Smooth muscle cell (in vitro differentiated cells): Measurements from ENCODE around the gene CELA2A. TPM values are rescaled to one million over a fixed set of nuclear protein-coding genes. Genes with fewer than 3 reads are reported as not detected.
"Not testable (repeated sequence)": the region's sequence is repeated elsewhere in the genome, so short reads cannot be mapped to it uniquely, and the experiment has no call there.

Source experiments
- DNase-seq: peaks from one replicate; lab custom pipeline; 2025; ENCODE audit not compliant: unreplicated experiment; lab: John Stamatoyannopoulos, UW
- H2AFZ ChIP-seq: fragments of 200-600 bp; sonication (generic); 2 replicates; pipeline ENCODE4 v1.6.0; 2016; ENCODE audit warnings: antibody characterized with exemption, low read depth, mild to moderate bottlenecking
- H3F3A ChIP-seq: fragments of 200-600 bp; sonication (generic); 2 replicates; pipeline ENCODE4 v1.6.0; 2017; ENCODE audit warnings: antibody characterized with exemption, low read depth
- H3K27ac ChIP-seq: fragments of 200-600 bp; sonication (generic); 2 replicates; pipeline ENCODE4 v1.5.1; 2016; ENCODE audit warnings: low read depth, mild to moderate bottlenecking
- H3K27me3 ChIP-seq: fragments of 200-600 bp; sonication (generic); 2 replicates; pipeline ENCODE4 v1.6.1; 2016; ENCODE audit warnings: low read depth, mild to moderate bottlenecking
- H3K36me3 ChIP-seq: fragments of 200-600 bp; sonication (generic); 2 replicates; pipeline ENCODE4 v1.5.1; 2016; ENCODE audit warnings: low read depth
- H3K4me1 ChIP-seq: fragments of 200-600 bp; sonication (generic); 2 replicates; pipeline ENCODE4 v1.5.1; 2016; ENCODE audit warnings: low read depth
- H3K4me2 ChIP-seq: fragments of 200-600 bp; sonication (generic); 2 replicates; pipeline ENCODE4 v1.6.0; 2016; ENCODE audit warnings: mild to moderate bottlenecking
- H3K4me3 ChIP-seq: fragments of 200-600 bp; sonication (generic); 2 replicates; pipeline ENCODE4 v1.5.1; 2016; ENCODE audit warnings: mild to moderate bottlenecking
- H3K79me2 ChIP-seq: fragments of 200-600 bp; sonication (generic); 2 replicates; pipeline ENCODE4 v1.6.0; 2016; ENCODE audit warnings: low read depth, mild to moderate bottlenecking
- H3K9ac ChIP-seq: fragments of 200-600 bp; sonication (generic); 2 replicates; pipeline ENCODE4 v1.6.0; 2016; ENCODE audit warnings: low read depth
- H3K9me3 ChIP-seq: fragments of 200-600 bp; sonication (generic); replicated peaks from 2 replicates; pipeline ENCODE4 v1.5.1; 2016; ENCODE audit warnings: low read depth
- H4K20me1 ChIP-seq: fragments of 200-600 bp; sonication (generic); 2 replicates; pipeline ENCODE4 v1.6.0; 2016; ENCODE audit warnings: low read depth
- CTCF ChIP-seq: fragments of 200-600 bp; sonication (generic); IDR thresholded peaks from 2 replicates; pipeline ENCODE4 v1.5.1; 2017; ENCODE audit warnings: borderline replicate concordance, mild to moderate bottlenecking, antibody characterized with exemption; ENCODE audit not compliant: insufficient read depth, poor library complexity, severe bottlenecking
- WGBS: methylation state at CpG from one replicate; pipeline ENCODE4 v1.1.7; 2016; ENCODE audit warnings: low lambda C conversion rate; 5-methylcytosine and 5-hydroxymethylcytosine counted together
- polyA plus RNA-seq: library from polyadenylated mRNA; unstranded; fragments of >200 nt; fragmentation: Nextera tagmentation; extraction: Ambion mirVana; gene quantifications from 2 replicates; pipeline ENCODE4 v1.2.1, GENCODE V29; 2016
- total RNA-seq: library from RNA; depleted of rRNA; stranded (reverse); fragments of >200 nt; gene quantifications from 2 replicates; pipeline ENCODE4 v1.2.3, GENCODE V29; 2014

CELA2A gene
- total and polyA plus RNA-seq, 2 experiments from 2014 or later = 2.6 TPM; not detected in 1

DNA sequence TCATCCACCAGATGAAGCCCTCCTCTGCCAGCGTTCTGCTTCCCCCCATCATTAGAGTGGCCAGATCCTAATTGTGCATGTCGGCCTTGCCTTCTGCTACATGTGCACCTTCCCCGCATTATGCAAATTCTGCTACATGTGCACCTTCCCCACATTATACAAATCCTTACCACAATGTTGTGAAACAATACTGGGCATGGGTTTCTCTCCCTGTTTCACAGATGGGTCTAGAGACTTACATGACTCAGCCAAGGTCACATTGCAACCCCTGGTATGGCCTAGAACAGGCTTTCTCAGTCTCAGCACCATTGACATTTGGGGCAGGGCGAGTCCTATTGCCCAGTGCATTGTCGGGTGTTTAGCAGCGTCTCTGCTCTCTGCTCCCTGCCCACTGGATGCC is 1.0 kb upstream of the CELA2A start:
- Histone ChIP-seq H3K27me3 (no peaks in the 10 kb centered on the region), H3K36me3 (no peaks in the 10 kb centered on the region), H3K4me2 (no peak overlapping the region), H3K27ac (no peak overlapping the region), H3F3A (peaks cover 20% of the 10 kb centered on the region), H3K9me3 (no peaks in the 10 kb centered on the region), H2AFZ (no peak overlapping the region), H3K79me2 (no peaks in the 10 kb centered on the region), H4K20me1 (no peaks in the 10 kb centered on the region), H3K9ac (no peak overlapping the region), H3K4me1 (peaks cover 11% of the 10 kb centered on the region), H3K4me3 (no peak overlapping the region)
- 82% methylated on average over 6 of the region's 6 CpGs for WGBS
- DNase-seq = no peak
- no peak for TF ChIP-seq CTCF

GRCh38 chr1:15457585-15457984 is 1.1 kb downstream of the CELA2A start:
- H4K20me1 ChIP-seq = no peaks in the 10 kb centered on the region
- no peak overlapping the region for H3K27ac ChIP-seq
- no peak overlapping the region for H2AFZ ChIP-seq
- H3K27me3 ChIP-seq = no peaks in the 10 kb centered on the region
- H3K4me1 ChIP-seq = peaks cover 13% of the 10 kb centered on the region
- no peak overlapping the region for H3K4me2 ChIP-seq
- 80% methylated on average over 2 of the region's 2 CpGs for WGBS
- H3K9me3 ChIP-seq = no peaks in the 10 kb centered on the region
- H3K79me2 ChIP-seq = no peaks in the 10 kb centered on the region
- no peak overlapping the region for H3K4me3 ChIP-seq
- H3F3A ChIP-seq = peaks cover 20% of the 10 kb centered on the region
- H3K36me3 ChIP-seq = no peaks in the 10 kb centered on the region
- H3K9ac ChIP-seq = no peak overlapping the region
- no peak for DNase-seq
- no peak for TF ChIP-seq CTCF

DNA sequence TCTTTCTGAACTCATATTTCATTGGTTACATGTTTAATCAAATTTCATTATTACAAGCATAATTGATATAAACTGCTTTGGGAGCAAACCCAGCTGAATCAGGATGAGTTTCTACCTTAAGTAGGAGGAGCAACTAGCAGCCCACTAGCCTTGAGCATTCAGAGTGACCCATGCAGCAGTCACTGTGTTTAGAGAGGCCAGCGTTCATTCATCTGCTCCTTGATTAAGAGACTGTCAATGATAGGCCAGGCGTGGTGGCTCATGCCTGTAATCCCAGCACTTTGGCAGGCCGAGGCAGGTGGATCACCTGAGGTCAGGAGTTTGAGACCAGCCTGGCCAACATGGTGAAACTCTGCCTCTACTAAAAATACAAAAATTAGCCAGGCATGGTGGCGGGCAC is 1.9 kb downstream of the CELA2A start:
- H4K20me1 ChIP-seq, H3K27me3 ChIP-seq, H3K4me2 ChIP-seq, H3K9ac ChIP-seq, H3K9me3 ChIP-seq, DNase-seq, H3K36me3 ChIP-seq, H3K79me2 ChIP-seq, H2AFZ ChIP-seq, H3K27ac ChIP-seq, H3K4me3 ChIP-seq: not testable (repeated sequence)
- Histone ChIP-seq H3F3A (peaks cover 16% of the 10 kb centered on the region), H3K4me1 (peaks cover 13% of the 10 kb centered on the region)
- WGBS = 71% methylated on average over 4 of the region's 4 CpGs

DNA sequence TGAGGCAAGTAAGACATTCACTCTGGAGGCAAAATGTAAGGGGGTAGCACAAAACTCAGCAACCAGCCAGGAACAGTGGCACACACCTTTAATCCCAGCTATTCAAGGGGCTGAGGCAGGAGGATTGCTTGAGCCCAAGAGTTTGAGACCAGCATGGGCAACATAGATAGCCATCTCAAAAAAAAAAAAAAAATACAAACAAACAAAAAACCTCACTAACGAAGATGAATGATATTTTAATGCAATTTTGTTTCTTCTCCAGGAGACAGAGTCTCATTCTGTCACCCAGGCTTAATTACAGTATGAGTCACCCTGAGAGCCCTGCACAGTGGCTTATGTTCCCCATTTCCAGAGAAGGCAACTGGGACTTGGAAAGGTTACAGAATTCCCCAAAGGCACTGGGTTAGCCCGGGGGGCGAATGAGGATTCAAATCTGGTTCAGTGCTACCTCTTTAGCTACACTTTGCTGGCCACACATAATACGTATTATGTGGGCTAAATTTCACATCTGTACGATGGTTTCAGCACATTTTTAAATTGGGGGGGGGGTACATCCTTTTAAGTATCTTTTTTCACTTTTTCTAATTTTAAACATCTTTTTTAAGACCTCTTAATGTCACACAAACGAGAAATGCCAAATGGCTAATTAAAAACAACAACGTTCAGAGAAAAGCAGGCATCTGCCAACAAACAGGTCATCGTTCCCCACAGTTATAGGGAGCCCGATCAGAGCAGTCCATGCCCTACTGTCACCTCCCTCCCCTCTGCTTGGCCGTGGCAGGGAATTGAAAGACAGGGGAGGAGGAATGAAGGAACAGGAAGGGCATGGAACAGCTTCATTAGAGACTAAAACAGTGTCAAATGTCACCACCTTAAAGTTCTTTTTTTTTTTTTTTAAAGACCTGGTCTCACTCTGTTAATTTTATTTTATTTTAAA is 3.5 kb downstream of the CELA2A start:
- Histone ChIP-seq H3K27ac (peak overlapping the region; percentile 22), H3K4me2 (peak overlapping the region; percentile 57), H3K4me3 (no peak overlapping the region), H3K9me3 (no peaks in the 10 kb centered on the region), H3K79me2 (no peaks in the 10 kb centered on the region), H3K36me3 (no peaks in the 10 kb centered on the region), H4K20me1 (no peaks in the 10 kb centered on the region), H2AFZ (no peak overlapping the region), H3F3A (peaks cover 8% of the 10 kb centered on the region), H3K27me3 (no peaks in the 10 kb centered on the region), H3K9ac (no peak overlapping the region), H3K4me1 (peaks cover 13% of the 10 kb centered on the region)
- 54% methylated on average over 10 of the region's 10 CpGs for WGBS
- no peak for TF ChIP-seq CTCF
- no peak for DNase-seq
